ENCODE measurements around the gene TFAP2B.

The TFAP2B gene

DNA sequence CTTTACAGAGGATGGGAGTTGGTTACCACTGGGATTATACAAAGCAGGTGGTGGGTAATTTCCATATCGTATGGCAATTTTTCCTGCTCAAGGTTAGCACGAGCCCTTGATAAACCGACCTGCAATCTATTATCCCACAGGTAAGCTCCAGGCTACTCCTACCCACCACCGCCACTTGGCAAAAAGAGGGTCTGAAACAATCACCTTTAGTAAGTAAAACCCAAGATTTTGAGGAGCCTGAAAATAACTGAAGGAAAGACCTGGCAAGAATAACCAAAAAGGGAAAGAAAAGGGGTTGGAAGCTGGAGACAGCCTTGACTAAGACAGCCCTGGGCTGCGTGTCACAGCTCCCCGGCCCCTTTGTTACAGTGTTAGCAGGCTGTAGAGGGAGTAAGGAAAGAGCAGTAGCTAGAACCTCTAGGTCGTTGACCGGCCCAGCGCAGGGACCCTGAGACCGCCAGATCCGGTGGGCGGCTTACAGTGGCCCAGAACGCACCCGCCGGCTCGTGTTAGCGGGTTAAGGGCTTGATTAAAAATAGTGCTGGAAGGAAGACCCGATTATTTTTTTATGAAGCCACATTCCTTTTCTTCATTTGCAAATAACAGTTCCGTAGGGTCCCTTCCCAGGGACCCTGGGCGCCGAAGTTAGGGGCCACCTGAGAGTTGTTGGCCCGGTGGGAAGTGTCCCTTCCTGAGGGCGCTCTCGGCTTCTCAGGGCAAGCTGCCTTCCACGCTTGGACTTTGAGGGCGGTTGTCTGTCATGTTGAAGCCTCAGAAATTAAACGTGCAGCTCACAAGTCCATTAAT lies 30.5 kb downstream of the TFAP2B start:
- DNase-seq (ENCODE audit: low read depth, low spot score), result no peak

DNA sequence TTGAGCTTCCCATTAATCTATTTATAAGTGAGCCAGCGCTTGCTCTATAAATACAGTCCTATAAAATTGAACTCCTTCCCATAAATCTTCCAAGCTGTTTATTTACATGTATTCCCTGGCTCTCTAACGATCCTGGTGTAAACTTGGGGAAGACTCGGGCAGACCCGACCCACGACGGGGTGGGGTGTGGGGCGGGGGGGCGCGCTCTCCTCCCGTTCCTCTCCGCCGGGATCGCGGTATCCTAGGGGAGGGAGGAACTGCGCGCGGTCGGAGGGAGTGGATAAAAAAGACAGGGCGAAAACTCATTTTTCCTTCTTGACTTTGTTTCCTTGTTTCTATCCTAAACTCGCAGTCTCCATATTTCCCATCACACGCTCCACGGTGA lies 31.1 kb downstream of the TFAP2B start:
- no peak for DNase-seq (ENCODE audit: low read depth, low spot score)

DNA sequence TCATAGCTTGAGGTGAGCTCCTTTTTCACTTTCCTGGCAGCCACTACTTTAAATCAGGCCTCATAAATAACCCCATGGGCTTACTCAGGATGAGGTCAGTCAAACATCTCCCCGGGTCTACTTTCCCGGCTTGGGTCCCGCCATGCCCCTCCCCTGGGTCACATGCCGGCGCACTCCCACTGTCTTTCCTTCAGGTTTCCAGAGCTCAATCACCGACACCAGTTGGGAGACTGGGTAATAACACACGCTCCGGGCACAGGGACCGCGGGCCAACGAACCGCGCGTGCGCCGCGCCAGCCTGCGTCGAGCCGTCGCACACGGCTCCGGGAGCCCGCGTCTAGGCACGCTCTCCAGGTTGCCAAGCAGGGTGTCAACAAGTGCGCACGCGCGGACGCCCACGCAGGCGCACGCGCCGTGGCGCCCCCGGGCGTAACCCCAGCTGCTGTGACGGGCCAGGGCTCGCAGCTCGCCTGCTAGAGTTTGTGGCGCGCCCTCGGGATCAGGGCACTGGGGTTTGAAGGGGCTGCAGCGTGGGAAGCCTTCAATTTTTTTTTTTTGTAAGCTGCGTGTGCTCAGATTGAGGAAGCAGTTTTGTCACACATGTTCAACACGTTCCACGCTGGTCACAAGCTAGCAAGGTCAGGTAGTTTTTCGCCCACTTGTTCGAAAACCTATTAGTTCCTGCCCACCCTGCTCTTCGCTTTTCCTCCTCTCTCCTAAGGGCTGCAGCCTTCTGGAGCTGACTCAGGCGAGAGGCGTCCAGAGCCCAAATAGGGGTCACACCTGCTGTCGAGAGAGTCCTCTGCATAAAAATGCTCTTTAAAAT lies 31.8 kb downstream of the TFAP2B start:
- no peak for DNase-seq (ENCODE audit: low read depth, low spot score)

DNA sequence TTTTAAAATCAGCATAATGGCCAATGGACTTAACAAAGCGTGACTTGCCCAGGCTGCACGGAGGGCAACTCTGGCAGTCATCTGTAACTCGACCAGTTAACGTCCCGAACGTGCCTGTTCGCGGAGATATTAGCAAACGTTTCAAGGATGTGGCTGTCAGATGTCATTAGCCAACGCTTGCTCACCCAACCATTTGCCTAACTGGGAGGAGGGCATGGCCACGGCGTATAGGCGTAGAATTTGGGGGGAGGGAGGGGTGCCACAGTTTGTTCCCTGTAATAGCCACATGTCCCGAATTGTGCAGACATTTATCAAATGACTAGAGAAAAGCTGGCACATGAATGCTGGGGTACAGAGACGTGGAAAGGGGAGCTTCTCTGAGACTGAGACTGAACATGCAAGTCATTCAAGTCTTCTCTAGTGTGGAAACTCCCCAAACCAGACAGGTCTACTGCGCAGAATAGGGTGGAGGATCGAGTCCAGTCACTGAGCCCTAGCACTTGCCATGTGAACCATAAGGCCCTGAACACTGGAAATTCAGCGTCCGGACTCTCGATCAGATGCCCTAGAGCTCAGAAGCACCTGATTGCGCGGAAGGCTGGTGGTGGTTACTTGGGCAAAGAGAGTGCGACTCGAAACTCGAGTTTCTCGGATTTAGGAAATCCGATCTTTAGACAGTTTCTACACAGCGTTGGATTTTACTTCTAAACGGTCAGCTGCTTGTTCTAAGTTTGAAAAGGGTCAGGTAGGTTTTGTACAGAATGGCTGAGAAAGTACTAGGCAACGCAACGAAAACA lies 32.6 kb downstream of the TFAP2B start:
- no peak for DNase-seq (ENCODE audit: low read depth, low spot score)

DNA sequence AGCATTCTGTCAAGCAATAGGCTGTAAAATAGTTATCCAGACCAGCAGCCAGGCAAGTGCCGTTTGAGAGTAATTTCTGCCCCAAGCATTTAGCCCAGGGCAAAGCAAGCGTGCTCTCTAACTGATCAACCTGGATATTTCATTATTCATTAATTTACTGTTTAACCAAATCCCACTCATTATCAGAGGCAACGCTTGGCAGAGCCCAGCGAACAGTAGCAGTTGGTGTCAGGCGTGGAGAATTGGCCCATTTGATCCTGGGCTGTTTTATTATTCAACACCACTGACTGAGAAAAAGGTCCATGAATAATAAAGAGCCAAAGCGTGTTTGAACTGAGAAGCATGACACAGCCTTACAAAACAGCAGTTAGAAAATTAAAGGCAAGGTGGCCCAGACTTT lies 35.3 kb downstream of the TFAP2B start:
- no peak for DNase-seq (ENCODE audit: low read depth, low spot score)

DNA sequence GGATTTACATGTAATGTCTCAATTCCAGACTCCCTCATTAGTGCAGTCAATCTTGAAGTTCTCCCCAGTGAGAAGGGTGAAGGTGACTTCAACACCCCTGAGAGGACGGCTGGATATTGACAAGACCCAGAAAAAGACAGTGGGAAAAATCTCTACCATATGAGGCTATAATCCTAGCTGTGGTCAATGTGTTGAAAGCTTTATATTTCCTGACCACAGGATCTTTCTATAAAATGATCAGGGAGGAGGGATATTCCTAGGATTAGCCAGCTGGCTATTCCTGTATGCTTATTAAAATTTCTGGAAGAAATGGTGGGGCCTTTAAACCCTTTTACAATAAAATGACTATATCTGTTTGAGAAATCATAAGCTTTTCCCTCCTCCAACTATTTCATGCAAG lies 43.0 kb downstream of the TFAP2B start:
- DNase-seq (ENCODE audit: low read depth, low spot score), result no peak

DNA sequence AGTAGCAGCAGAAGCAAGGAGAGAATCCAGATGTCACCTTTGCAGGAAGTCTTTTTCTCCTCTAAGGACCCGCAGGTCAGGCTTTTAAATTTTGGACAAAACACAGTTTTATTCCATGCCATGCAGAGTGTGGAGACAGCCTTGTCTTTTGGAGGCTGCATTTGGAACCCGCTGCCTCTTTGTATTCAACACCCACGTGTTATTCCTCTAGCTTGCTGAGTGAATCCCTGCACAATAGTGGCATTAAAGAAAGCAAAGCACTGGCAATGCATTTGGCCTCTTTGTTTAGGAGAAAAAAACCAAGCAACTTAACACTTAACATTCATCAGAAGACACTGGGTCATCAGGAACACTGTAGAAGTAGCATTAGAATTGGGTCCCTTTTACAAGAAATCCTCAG lies 43.5 kb downstream of the TFAP2B start:
- DNase-seq (ENCODE audit: low read depth, low spot score), result no peak

DNA sequence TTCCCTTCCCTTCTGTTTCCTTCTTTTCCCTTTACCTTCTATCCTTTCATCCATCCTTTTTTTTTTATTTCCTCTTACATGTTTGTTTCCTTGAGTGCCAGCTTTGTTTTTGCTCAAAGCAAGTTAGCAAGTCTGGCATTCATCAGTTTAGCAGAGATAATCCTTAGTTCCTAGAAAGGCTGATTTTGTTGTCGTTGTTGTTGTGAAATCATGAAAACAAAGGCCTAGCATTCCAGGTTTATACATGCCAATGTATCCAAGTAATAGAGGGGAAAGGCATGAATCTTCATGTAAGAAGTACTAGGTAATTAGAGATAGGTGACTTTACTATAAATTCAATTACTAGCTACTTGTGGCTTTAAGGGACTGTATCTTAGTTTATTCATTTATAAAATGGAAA lies 45.9 kb downstream of the TFAP2B start:
- no peak for DNase-seq (ENCODE audit: low read depth, low spot score)

DNA sequence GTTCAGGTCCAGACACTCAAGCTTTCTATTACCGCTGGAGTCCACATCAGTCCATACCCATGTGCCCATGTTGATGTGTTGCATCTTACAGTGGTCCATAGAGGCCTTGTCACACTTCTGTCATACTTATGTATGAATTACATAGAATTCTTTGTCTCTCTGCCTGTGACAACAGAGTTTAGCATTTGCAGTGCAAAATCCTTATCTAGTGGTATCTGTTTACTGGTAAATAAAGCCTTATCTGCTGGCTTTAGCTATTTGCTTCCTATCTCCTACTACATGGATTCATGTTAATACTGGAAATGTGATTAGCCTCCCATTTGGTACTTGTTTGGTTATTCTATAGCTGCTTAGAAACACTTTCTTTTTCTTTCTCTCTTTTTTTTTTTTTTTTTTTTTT lies 49.8 kb downstream of the TFAP2B start:
- no peak for DNase-seq (ENCODE audit: low read depth, low spot score)

DNA sequence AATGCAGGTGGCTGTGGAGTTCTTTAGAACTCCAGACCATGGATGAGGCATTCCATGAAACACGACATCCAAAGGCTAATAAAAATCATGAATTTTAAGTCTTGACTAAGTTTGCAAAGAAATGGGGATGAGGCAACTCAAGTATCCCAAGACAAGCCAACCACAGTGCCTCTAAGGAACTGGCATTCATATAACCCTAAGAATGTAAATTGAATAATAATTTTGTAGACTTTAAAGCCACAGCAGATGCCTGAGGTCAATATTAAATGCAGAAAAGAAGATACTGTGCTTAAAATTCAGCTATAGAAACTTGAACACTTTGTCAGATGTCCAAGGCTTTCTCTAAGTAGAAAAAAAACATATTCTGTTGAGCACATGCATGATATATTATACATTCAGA lies 54.5 kb downstream of the TFAP2B start:
- no peak for DNase-seq (ENCODE audit: low read depth, low spot score)

DNA sequence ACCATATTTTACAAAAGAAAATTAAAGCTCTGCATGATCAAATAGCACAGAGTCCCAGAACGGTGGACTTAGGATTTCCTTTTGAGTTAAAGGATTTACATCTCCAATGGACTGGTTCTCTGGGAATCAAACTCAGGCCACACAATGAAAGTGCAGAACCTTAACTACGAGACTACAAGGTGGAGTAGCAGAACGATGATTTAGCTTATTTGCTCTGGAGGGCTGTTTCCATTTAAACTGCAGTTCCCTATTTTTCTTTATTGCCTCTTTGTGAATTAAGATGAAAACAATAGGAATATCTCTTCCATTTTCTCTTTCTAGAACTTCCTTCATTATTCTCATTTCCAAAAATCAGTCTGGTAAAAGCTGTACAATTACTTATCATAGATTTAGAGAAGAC lies 65.7 kb downstream of the TFAP2B start:
- DNase-seq (ENCODE audit: low read depth, low spot score), result no peak

DNA sequence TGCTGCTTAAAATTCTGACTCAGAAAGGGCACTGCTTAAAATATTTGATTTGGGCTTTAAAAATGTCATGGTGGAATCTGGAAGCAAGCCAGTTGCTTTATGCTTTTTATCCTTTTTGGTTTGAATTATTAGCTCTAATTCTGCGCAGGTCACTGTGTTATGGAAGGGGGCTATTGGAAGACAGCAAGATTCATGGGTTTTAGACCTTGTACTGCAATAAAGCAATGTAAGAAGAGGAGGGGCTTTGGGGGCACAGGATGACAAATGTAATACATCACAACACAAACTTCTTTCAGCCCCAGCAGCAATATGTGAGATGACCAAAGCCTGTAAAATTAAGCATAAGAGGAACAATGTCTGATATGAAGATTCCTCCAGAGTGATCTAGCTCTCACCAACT lies 68.4 kb downstream of the TFAP2B start:
- no peak for DNase-seq (ENCODE audit: low read depth, low spot score)

DNA sequence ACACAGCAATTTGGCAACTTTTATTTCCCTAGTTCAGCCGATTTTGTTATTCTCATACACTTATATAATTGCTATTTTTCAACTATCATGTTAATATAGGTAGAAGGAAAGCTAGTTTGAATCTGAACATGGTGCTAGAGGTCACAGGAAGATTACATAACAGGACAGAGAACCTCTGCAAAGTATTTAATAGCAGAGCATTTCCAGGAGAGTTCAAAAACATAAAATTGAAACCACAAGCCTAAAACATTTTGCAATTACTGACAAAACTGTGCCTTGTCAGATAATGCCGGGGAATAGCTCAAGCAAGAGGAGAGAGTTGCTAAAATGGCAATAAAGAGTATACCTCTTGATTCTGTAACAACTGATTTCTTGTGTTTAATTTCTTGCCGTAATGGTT lies 70.8 kb downstream of the TFAP2B start:
- DNase-seq (ENCODE audit: low read depth, low spot score), result no peak

DNA sequence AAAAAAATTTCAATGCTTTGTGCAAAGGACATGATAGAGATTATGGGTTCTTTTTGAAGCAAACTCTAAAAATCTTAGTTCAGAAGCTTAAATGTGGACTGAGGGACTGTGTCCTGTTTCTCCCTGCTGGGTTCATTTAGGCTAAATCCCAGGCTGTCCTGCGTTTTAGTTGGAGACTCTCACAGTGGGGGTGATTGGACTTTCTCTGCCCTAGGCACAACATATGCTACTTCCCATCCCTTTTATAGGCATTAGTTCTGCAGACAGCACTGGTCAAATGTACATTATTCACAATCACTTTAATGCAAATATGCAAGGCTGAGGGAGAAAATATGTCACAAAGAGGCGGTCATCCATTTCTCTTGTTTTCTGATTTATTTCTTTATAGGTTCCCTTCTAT lies 71.3 kb downstream of the TFAP2B start:
- DNase-seq (ENCODE audit: low read depth, low spot score), result no peak

DNA sequence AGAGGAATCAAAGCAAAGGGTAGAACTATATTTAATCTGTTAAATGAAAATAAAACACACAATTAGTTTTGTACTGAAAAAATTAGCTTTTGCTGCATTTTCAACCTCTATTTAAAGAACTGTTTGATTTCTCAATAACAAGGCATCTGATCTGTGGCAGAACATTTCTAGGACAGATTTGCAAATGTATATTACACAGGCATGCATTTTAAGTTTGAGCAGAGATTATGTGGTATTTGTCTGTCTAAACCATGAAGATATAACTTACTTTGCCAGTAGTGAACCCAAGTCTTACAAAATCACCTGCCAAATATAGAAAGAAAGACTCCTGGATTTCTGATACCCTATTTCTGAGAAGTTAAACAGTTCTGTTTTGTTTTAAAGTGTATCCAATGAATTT lies 71.9 kb downstream of the TFAP2B start:
- DNase-seq (ENCODE audit: low read depth, low spot score), result no peak

DNA sequence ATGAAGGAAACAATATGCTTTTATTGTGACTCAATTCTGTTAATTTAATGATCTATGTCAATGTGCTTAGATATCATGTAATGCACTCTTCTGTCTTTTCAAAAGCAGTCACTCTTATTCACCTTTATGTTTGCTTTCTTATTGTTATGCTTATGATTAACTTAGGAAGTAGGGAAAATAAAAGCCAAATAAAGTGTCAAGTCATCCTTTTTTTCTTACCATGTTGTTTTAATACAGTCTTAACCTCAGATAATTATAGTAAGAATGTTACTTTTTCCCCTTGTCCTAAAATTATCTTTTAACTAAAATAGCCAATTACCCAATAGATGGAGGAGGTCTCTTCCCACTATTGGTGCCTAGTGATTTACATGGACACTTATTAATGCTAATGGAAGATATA lies 72.6 kb downstream of the TFAP2B start:
- DNase-seq (ENCODE audit: low read depth, low spot score), result no peak

All from activated naive CD8-positive, alpha-beta T cell treated with anti-CD3 and anti-CD28 coated beads, Interleukin-2, amount 50 U/mL, for 16 hours (primary cell).